GM19238 (cell line): Measurements from ENCODE around the gene SASH3.
"Not testable (repeated sequence)": the region's sequence is repeated elsewhere in the genome, so short reads cannot be mapped to it uniquely, and the experiment has no call there.

Source experiments
- DNase-seq: peaks from one replicate; pipeline ENCODE4 v3.0.0; 2011; ENCODE audit warnings: low spot score; ENCODE audit not compliant: insufficient read length

Gene SASH3

DNA sequence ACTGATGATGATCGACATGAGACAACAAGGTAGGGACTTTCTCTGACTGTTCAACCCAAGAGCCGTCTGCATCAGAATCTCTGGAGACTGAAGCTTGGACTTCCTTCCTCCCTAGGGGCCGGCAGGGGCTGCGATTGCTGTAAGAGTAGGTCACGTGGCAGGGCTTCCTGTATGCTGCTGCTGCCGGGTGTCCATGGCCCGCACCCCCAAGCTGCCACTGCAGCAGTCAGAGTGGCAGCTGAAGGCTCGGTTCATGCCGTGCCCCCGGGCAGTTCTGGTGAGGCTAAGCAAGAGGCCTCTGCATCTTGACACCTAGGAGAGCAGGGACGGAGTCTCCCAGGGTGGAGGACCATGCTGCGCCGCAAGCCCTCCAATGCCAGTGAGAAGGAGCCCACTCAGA lies at the start of gene SASH3:
TSS of gene SASH3 (plus strand) at position 203 of the 400 bp plus-strand sequence. CDS start at position 352, 149 bp downstream.
- no peak for DNase-seq

DNA sequence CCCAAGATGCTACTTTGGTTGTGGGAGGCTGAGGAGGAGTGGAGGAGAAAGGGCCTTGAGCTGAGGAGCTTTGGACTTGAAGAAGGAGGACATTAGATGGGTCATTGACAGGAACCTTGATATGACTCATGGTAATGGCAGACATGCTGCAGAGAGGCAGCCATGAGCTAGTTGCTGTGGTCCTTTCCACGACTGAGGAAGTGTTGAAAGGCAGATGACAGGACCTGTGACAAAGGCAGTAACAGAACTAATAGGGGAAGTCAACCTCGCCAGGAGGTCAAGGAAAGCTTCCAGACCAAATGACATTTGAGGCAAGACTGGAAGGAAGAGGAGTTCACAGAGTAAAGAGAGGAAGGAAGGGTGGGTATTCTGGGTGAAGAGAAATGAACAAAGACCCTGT lies 48.5 kb upstream of the SASH3 start:
- DNase-seq, result no peak

DNA sequence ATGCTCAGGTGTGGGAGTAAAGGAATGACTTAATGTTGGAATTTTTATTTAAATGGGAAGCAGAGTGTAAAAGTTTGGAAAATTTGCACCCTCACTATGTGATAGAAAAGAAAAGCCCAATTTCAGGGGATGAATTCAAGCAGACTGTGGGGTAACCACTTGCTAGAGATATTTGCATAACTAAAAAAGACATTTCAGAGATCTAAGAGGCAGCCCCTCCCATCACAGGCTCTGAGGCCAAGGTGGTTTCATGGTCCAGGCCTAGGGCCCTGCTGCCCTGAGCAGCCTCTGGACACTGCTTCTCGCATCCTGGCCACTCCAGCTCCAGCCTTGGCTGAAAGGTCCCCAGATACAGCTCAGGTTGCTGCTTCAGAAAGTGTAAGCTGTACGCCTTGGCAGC lies 46.9 kb upstream of the SASH3 start:
- DNase-seq, result no peak

- DNase-seq, result no peak
Measured at GRCh38 chrX:129733335-129733734, 46.4 kb upstream of the SASH3 start.

DNA sequence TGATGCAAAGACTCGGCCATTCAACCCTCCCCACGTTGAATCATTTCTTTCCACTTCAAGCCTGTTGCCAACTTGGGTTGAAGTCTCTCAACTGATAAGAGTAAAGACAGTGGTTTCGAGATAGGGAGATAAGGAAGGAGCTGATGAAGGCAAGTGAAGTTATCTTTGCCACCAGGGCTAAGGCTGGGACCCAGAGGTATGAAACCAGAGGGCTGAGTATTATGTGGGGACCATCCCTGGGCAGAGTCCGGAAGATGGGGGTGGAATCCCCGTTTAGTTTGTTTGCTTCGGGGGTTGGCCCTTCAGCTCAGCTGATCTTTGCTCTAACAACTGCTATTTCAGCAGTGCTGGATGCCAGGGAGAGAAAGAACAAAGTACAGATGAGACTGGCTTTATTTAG lies 43.3 kb upstream of the SASH3 start:
- no peak for DNase-seq

GRCh38 chrX:129737916-129738315 lies 41.8 kb upstream of the SASH3 start:
- no peak for DNase-seq

DNA sequence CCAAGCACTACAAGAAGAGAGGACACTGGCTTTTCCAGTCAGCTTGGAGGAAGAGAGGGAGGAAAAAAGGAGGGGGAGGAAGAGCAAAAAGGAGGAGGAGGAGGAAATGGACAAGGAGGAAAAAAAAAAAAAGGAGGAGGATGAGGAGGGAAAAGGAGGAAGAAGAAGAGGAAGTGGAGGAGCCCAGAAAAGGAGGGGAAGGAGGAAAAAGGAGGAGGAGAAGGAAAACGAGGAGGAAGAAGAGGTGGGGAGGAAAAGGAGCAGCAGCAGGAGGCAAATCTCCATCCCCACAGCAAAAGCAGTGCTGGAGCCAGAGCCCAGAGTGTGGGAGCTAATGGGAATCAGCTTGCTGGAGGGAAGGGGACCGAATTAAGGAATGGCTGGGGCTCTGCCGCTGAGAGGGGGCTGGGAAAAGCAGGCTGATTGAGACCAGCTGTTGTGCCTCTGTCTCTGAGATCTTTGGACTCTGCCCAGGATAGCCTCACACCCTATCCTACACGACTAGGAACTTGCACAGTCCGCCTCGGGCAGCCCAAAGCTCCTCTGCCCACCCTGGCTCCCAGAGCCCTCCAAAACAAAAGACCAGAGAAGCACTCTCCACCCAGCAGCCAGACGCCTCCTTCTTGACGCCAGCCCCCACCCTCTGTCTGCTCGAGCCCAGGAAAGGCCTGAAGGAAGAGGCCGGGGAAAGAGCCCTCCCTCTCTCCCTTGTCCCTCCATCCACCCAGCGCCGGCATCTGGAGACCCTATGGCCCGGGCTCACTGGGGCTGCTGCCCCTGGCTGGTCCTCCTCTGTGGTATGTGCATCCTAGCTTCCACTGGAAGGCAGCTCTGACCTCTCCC lies 41.1 kb upstream of the SASH3 start, which contains the start of gene XPNPEP2:
TSS of gene XPNPEP2 (plus strand) at position 514 of the 843 bp plus-strand sequence. CDS start at position 749, 235 bp downstream.
- DNase-seq, result no peak

DNA sequence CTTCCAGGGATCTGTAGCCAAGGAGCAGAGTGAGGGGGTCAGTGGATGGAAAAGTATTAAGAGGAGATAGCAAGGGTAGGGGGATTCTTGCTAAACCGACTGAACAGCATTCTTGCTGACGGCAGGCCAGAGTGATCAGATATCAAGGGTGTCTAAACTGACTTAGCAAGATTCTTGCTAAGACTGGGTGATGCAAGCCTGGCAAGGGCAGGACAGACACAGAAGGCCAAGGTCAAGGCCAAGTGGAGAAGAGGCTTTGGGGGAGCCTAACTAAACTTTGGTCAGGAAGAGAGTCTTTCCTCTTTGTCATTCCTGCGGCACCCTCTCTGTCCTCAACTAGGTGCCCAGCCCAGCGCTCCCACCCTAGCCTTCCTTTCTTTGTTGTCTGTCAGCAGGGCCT lies 40.2 kb upstream of the SASH3 start:
- no peak for DNase-seq

DNA sequence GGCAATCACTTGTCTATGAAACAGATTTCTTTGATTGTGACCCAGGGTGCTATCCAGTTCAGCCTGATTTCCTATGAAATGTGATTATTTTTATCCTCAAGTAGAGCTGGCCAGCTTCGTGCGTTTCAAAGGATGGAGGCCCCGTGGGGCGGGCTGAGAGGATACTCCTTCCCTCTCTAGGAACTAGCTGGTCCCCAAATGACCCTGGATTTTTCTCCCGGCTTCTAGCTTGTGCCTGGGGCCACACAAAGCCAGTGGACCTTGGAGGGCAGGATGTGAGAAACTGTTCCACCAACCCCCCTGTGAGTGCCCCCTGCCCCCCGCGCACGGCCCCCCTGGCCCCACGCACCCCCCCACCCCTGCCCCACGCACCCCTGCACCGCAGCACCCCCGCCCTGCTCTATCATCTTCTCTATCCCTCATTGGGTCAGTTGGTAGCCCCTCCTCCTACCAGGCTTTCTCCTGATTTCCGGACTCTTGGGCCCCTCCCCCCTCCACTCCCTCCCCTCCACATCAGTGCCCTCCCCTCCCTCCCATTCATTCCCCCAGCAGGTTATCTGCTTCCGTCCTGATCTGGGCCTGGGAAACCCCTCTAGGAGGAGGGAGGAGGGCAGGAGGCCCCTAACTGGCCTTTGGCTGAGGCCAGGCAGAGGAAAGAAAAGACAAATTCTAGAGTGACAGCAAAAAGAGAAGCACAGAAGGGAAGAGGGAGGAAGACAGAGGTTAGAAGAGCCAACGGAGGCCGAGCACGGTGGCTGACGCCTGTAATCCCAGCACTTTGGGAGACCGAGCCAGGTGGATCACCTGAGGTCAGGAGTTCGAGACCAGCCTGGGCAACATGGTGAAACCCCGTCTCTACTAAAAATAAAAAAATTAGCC lies 37.6 kb upstream of the SASH3 start:
- no peak for DNase-seq

DNA sequence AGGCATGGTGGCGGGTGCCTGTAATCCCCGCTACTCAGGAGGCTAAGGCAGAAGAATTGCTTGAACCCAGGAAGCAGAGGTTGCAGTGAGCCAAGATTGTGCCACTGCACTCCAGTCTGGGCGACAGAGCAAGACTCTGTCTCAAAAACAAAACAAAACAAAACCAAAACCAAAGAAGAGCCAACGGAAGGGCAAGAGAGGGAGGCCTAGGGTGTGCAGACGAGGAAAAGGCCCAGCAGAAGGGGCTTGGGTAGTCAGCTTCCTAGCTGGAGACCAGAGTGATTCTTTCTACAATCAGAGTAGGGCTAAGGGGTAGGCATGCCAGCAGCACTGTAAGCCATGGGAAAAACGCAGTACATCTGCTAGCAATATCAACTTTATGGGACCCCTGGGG lies 37.0 kb upstream of the SASH3 start:
- DNase-seq, result not testable (repeated sequence)

GRCh38 chrX:129743821-129744220 lies 35.9 kb upstream of the SASH3 start:
- DNase-seq, result no peak

DNA sequence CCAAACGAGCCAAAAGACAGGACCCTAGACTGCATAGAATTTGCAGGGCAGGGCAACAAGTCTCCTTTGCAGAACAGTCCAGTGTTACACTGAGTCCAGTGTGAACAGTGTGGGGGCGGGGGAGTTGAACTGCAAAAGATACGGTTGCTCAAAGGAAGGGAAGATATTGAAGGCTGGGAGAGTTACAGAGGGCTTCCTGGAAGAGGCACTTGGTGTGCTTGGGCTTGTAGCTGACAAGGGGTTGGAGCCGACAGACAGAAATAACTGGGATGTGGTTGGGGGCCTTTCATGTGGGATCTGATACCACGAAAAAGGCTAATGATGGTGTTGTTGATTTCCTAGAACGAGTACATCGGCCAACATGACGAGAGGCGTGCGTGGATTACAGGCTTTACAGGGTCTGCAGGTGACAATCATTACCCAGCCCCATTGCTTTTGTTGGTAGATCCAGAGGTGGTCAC lies 34.9 kb upstream of the SASH3 start:
- no peak for DNase-seq

GRCh38 chrX:129746557-129747470 lies 32.9 kb upstream of the SASH3 start:
- no peak for DNase-seq

GRCh38 chrX:129747533-129747932 lies 32.2 kb upstream of the SASH3 start:
- no peak for DNase-seq

GRCh38 chrX:129748305-129748704 lies 31.4 kb upstream of the SASH3 start:
- DNase-seq, result no peak

DNA sequence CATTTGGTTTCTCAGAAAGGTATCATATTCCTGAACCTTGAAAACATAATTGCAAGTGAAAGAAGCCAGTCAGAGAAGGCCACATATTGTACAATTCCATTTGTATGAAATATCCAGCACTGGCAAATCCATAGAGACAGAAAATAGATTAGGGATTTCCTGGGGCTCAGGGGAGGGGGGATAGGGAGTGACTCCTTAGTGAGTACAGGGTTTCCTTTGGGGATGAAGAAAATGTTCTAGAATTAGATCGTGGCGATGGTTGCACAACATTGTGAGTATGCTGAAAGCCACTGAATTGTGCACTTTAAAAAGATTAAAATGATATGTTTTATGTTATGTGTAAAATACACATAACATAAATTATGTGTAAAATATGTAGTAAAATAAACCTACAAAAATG lies 30.7 kb upstream of the SASH3 start:
- no peak for DNase-seq

DNA sequence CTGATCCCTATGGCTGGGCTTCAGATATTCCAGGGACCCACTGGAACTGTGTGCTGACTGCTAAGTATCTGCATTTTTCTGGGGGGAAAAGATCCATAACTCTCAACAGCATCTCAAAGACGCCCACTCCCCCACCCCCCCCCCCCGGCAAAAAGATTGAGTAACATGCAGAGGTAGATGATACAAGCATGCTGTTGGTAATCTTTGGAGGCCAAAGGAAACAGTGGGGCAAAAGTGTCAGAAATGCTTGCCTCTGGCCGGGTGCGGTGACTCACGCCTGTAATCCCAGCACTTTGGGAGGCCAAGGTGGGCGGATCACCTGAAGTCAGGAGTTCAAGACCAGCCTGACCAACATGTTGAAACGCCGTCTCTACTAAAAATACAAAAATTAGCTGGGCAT lies 28.8 kb upstream of the SASH3 start:
- DNase-seq, result no peak

- no peak for DNase-seq
Measured at GRCh38 chrX:129754056-129755024, 25.4 kb upstream of the SASH3 start.

- DNase-seq, result no peak
Measured at GRCh38 chrX:129755779-129756650, 23.7 kb upstream of the SASH3 start.
